ENCODE measurements around the gene KLHL9. TPM values are rescaled to one million over a fixed set of nuclear protein-coding genes. Genes with fewer than 3 reads are reported as not detected.
"Not testable (repeated sequence)": the region's sequence is repeated elsewhere in the genome, so short reads cannot be mapped to it uniquely, and the experiment has no call there.

Gene KLHL9, protein sequence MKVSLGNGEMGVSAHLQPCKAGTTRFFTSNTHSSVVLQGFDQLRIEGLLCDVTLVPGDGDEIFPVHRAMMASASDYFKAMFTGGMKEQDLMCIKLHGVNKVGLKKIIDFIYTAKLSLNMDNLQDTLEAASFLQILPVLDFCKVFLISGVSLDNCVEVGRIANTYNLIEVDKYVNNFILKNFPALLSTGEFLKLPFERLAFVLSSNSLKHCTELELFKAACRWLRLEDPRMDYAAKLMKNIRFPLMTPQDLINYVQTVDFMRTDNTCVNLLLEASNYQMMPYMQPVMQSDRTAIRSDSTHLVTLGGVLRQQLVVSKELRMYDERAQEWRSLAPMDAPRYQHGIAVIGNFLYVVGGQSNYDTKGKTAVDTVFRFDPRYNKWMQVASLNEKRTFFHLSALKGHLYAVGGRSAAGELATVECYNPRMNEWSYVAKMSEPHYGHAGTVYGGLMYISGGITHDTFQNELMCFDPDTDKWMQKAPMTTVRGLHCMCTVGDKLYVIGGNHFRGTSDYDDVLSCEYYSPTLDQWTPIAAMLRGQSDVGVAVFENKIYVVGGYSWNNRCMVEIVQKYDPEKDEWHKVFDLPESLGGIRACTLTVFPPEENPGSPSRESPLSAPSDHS
- 23.5 and 33.7 TPM in 2 replicates for total RNA-seq

GRCh38 chr9:21334701-21335632 is at the start of gene KLHL9:
KLHL9 (minus strand) TSS chr9:21335404; CDS start chr9:21334859, 545 bp downstream.
- peak; percentile 92 to 93 for DNase-seq (ENCODE audit: low read depth in 2 of 2)

DNA sequence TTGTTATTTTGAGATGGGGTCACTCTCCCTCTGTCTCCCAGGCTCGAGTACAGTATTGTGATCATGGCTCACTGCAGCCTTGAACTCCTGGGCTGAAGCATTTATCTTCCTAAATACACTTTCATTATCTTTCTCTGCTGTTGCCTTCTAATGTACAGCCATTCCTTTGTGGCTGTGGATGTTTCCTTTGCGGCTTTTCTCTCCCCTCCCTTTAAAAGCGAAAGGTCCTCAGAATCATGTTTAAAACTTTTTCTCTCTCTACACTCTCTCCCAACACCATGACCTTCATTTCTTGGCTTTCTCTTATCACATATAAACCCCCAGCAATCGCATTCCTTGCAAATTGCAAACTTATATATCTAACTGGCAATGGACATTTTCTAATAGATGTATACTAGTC is 48.4 kb upstream of the KLHL9 start:
- no peak for DNase-seq (ENCODE audit: low read depth in 2 of 2)

DNA sequence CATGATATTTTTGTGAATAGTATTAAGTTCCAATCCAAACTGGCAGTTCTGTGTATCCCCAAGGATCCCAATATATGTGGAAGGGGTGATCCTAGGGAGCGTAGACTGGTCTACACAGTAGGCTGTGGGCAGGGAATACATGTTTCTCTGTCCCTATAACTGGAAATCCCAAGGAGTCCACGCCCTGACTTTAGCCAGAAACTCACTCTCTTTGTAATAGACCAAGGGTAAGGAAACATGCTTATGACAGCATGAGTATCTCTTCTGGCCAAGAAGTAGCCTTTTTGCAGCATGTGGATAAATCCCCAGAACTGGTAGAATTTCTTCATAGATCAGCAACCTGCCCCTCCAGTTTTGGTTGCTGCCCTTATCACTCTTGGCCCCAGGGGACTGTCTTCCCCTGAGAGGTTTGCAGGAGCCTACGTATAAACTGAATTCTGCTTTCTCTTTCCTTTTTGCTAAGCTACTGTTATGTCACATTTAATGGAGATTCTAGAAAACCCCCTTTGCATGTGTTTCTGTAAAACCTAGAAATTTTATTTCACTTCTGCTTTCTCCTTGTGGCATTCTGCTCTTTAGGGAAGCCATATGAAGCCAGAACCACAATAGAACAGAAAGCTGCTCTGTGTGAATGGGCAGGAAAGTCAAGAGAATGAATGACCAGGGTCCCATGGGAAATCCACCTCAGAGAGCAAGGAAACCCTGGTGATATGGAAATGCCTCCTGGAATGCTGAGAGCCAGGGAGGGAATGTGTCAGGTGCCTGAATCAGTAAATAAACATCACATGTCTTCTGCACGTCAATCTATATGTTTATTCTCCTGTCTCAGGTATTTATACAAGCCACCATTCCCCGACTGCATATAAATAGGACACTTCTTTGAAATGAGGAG is 46.5 kb upstream of the KLHL9 start:
- no peak for DNase-seq (ENCODE audit: low read depth in 2 of 2)

DNA sequence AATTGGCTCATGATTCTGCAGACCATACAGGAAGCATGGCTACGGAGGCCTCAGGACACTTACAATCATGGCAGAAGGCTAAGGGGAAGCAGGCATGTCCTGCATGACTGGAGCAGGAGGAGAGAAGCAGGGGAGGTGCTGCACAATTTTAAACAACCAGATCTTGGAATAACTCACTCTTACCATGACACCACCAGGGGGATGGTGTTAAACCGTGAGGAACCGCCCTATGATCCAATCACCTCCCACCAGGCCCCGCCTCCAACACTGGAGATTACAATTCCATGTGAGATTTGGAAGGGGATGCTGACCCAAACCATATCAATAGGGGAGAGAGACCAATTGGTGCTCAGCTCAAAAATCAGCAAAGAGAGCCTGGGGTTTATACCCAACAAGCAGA is 36.3 kb upstream of the KLHL9 start:
- not testable (repeated sequence) for DNase-seq (ENCODE audit: low read depth in 2 of 2)

- no peak for DNase-seq (ENCODE audit: low read depth in 2 of 2)
Measured at GRCh38 chr9:21367957-21368356, 32.8 kb upstream of the KLHL9 start, which contains the start of gene IFNA13. IFNA13 (minus strand) TSS chr9:21368057; CDS start chr9:21368010, 47 bp downstream.

GRCh38 chr9:21367169-21367568 is 32.0 kb upstream of the KLHL9 start:
- not testable (repeated sequence) for DNase-seq (ENCODE audit: low read depth in 2 of 2)

DNA sequence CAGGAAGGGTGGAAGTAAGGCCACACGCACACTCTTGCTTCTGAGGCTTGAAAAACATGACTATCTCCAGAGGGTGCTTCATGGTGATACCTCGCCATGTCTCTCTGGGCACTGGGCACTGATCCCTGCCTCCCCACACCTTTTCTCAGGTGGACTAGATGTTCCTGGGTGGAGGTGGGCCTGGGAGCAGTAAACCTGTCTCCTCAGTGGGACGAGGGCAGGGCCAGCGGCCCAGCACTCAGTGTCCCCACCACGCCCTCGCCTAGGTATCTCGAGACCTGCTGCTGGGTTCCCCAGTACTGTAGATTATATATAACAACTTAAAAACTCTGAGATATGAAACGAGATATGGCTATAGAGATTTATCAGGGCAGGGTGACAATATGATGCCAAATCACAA is 27.1 kb upstream of the KLHL9 start:
- DNase-seq (ENCODE audit: low read depth in 2 of 2) = no peak

GRCh38 chr9:21357479-21358460 is 22.6 kb upstream of the KLHL9 start:
- no peak for DNase-seq (ENCODE audit: low read depth in 2 of 2)

DNA sequence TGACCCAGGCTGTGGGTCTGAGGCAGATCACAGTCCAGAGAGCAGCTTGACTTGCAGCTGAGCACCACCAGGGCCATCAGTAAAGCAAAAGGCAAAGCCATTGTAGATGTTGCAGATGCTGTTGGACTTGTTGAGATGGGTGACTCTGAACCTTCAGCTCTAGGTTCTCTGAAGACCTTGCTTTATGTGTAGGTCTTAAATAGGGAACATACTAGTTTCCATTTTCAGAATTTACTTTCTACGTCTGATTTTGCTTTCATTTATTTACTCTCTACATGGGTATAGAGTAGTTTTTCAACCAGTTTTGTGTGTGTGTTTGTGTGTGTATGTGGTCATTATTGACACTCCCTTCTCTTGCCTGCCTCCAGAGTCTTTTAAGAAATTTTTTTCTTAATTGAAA is 15.6 kb upstream of the KLHL9 start, which contains the start of gene IFNA6:
IFNA6 (minus strand) TSS at position 101 of the 400 bp plus-strand sequence; CDS start at position 101, 0 bp downstream.
- no peak for DNase-seq (ENCODE audit: low read depth in 2 of 2)

DNA sequence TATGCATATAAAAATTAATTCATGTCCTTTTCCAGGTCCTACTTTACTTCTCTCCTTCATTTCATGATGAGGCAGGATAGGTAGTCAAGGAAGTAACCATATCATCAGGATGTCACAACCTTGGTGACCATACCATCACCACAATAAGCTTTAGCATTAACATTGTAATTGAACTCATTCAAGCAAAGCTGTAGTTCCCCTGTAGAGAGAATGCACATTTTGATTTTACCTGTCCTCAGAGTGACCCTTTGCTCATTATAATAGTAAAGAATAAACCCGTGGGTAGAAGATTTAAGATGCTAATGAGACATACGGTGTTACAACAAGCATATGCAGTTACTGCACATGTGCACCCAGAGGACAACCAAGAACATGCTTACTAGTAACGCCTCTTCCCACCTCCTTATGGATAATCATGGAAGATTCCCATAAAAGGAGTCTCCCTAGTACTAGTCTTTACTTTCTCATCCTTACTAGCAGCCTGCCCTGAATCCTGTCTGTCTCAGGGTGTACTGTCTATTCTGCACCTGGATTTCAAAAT is 13.3 kb upstream of the KLHL9 start:
- DNase-seq (ENCODE audit: low read depth in 2 of 2) = no peak

DNA sequence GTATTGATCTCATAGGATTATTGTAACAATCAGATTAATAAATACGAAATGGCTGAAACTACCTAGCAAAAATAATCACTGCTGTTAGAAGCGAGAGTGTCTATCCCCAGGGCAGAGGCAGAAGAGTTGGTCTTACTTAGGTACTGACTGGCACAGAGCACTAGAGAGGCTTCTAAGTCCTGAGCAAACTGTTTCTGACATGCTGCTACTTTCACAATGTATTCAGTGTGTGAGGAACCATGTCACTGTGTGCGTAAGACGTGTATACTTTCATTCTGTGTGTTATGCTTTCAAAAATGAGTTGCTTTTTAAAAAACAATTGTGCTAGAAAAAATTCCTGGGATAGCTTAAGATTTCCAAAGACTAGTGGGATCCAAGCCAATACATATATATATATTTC is 5.5 kb upstream of the KLHL9 start:
- DNase-seq (ENCODE audit: low read depth in 2 of 2) = no peak

DNA sequence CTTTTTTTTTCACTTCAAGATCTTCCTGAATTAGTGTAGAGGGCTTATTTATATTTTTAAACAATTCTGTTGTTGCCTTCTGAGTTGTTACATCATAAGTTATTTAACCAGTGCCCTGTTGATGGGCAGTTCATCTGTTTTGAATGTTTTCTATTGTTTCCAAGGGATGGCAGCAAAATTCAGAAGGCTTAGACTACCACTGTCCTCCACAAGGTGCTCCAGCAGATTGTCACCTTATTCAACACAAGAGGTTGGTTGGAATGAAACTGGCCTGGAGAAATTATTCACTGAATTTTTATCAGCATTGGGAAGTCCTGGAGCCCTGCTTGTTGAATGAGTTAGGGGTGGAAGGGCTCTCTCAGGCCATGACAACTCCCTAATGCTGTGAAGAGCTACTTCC is 1.3 kb upstream of the KLHL9 start:
- no peak for DNase-seq (ENCODE audit: low read depth in 2 of 2)

DNA sequence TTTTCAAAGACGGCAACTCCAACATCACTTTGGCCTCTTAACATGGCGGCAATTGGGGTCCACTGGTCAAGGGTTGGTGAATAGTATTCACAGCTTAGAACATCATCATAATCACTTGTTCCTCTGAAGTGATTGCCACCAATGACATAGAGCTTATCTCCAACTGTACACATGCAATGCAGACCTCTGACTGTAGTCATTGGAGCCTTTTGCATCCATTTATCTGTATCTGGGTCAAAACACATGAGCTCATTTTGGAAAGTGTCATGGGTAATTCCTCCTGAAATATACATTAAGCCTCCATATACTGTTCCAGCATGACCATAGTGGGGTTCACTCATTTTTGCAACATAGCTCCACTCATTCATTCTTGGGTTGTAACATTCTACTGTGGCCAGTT is 2.0 kb downstream of the KLHL9 start:
- no peak for DNase-seq (ENCODE audit: low read depth in 2 of 2)

- DNase-seq (ENCODE audit: low read depth in 2 of 2) = no peak
Measured at GRCh38 chr9:21331676-21332402, 3.4 kb downstream of the KLHL9 start.

DNA sequence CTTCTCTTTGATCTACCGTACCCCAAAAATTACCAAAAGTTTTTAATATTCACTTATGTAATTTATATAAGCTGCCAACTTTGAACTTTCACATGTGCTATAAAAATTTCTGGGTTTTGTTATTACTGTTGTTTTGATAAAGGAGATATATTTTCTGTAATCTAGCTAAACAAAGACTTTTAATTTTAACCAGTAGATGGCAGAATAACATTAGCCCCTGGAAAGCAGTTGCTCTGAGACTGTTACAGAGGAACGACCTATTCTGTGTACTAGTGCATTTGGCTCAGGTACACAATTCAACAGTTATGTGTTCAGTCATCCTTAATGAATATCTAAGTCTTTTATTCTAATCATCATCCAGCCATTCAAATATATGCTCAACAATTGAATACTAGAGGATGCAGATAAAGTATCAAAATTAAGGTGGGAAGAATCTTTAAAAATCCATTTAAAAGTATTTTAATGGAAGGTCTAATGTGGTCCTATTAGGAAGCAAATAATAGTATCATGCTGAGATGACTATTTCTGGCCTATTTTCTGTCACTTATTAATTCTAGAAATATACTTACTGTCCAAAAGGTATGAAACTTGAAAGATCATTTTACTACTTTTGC is 8.6 kb downstream of the KLHL9 start:
- DNase-seq (ENCODE audit: low read depth in 2 of 2) = peak; percentile 54 to 69

- peak; percentile 28 to 75 for DNase-seq (ENCODE audit: low read depth in 2 of 2)
Measured at GRCh38 chr9:21324047-21324446, 11.2 kb downstream of the KLHL9 start.

- DNase-seq (ENCODE audit: low read depth in 2 of 2) = no peak
Measured at GRCh38 chr9:21322911-21323461, 12.2 kb downstream of the KLHL9 start.

DNA sequence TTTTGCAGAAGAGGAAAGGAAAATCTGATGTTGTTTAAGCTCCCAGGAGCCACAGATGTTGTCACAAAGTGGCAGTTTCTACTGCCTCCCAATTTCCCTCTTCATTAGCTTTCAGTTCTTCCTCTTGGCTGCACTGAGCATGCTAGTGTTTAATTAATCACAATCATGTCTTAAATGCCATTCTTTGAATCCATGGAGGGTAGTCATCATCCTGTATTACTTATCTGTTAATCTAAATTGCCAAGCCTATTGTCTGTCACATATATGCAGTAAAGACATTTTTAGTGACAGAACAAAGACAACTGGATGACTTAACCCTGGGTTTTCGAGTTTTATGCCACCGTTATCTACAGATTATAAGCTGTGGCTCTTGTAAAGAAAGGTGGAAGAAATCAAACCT is 14.7 kb downstream of the KLHL9 start:
- peak in 1 of 2 donors; percentile 45 for DNase-seq (ENCODE audit: low read depth in 2 of 2)

Measured in lung microvascular endothelial cell (primary cell).